Measurements from ENCODE around the gene NDUFV1.

- TF ChIP-seq EZH2 (IDR thresholded peaks at IDR 0.05; ENCODE audit: insufficient read depth, poor library complexity, severe bottlenecking): no peak
- TF ChIP-seq EZH2phosphoT487 (IDR thresholded peaks at IDR 0.05; ENCODE audit: insufficient read depth, low read depth): no peak
Observed at GRCh38 chr11:67576735-67577475, 29.8 kb upstream of the NDUFV1 start.

All from GM23248 (cell line).